K562 (cell line): ENCODE data around the gene FAM219A. TPM values are rescaled to one million over a fixed set of nuclear protein-coding genes. Genes with fewer than 3 reads are reported as not detected.

ENCODE experiments used
- ATAC-seq: fragments of 200-7000 bp; cut with Tn5 transposase; 3 replicates; pipeline ENCODE4 v1.9.1; 2020; ENCODE audit warnings: moderate library complexity
- BruUV-seq: library from RNA; stranded (reverse); fragments of 400-500 nt; replicated peaks from 2 replicates; lab custom pipeline; 2021; lab: Mats Ljungman, UMichigan
- CTCF ChIA-PET: fragments of 300-600 bp; formaldehyde crosslinking; extraction: SDS; loops from one replicate; lab custom pipeline; 2021; ENCODE audit warnings: low intra/inter-chr PET ratio; lab: Yijun Ruan, JAX
- POLR2A ChIA-PET: fragments of 300-600, 350-650 bp; sonication (Branson Sonifier 250); formaldehyde crosslinking; extraction: SDS; loops from one replicate; lab custom pipeline; 2021; ENCODE audit warnings: antibody characterized with exemption, inconsistent platforms; lab: Yijun Ruan, JAX
- DNase-seq, 4 experiments: peaks; one replicate each; pipeline versions ENCODE4 v3.0.0 to v3.0.0-alpha.2; 2011 to 2018; ENCODE audit warnings: low spot score in 3 of 4, mixed read lengths in 3 of 4; ENCODE audit errors: extremely low read depth in 1 of 4
- FAIRE-seq: peaks from 2 replicates; lab custom pipeline; 2011; peaks lifted over from hg19 to GRCh38; lab: Jason Lieb, UNC
- H2AFZ ChIP-seq: 2 replicates; pipeline ENCODE4 v1.6.0; 2011; ENCODE audit warnings: low read depth, low read length, control low read depth, inconsistent platforms
- H3K27ac ChIP-seq: fragments of 200-600 bp; 3 replicates; pipeline ENCODE4 v1.8.0; 2011; ENCODE audit warnings: low read depth, mild to moderate bottlenecking, control low read depth, inconsistent platforms, low read length, moderate library complexity, mixed read lengths; ENCODE audit errors: extremely low read depth
- H3K27me3 ChIP-seq, 2 experiments: fragments of 300-600 bp in 1 of 2; 2 replicates in 1 of 2; 3 replicates in 1 of 2; pipeline versions ENCODE4 v1.6.0 to v1.8.0; 2011; ENCODE audit warnings: inconsistent platforms in 2 of 2, low read length in 2 of 2, mild to moderate bottlenecking in 1 of 2, mixed read lengths in 1 of 2, moderate library complexity in 1 of 2; ENCODE audit not compliant: control insufficient read depth in 2 of 2, insufficient read depth in 2 of 2
- H3K36me3 ChIP-seq: fragments of 300-600 bp; 3 replicates; pipeline ENCODE4 v1.8.0; 2011; ENCODE audit warnings: mild to moderate bottlenecking, low read length, inconsistent platforms; ENCODE audit not compliant: control insufficient read depth, insufficient read depth
- H3K4me1 ChIP-seq, 2 experiments: fragments of 200-600 bp in 1 of 2; replicated peaks in 1 of 2; 2 replicates in 1 of 2; 3 replicates in 1 of 2; pipeline versions ENCODE4 v1.5.1 to v1.8.0; 2011; ENCODE audit warnings: inconsistent platforms in 2 of 2, low read length in 2 of 2, mild to moderate bottlenecking in 1 of 2, mixed read lengths in 1 of 2, moderate library complexity in 1 of 2; ENCODE audit not compliant: control insufficient read depth in 2 of 2, insufficient read depth in 2 of 2
- H3K4me2 ChIP-seq: 2 replicates; pipeline ENCODE4 v1.6.1; 2011; ENCODE audit warnings: low read length, control low read depth, inconsistent platforms, mixed read lengths; ENCODE audit not compliant: insufficient read depth
- H3K4me3 ChIP-seq: fragments of 200-600 bp; sonication (generic), shearing (Covaris generic); 2 replicates; pipeline ENCODE4 v1.5.1; 2016; ENCODE audit warnings: control low read depth, inconsistent platforms
- H3K79me2 ChIP-seq: fragments of 200-600 bp; 3 replicates; pipeline ENCODE4 v1.8.0; 2011; ENCODE audit warnings: low read length, inconsistent platforms; ENCODE audit not compliant: control insufficient read depth, insufficient read depth
- H3K9ac ChIP-seq, 2 experiments: 2 replicates each; pipeline versions ENCODE4 v1.6.0 to v1.6.1; 2011; ENCODE audit warnings: low read depth in 2 of 2, low read length in 2 of 2, control low read depth in 1 of 2, inconsistent platforms in 1 of 2, mild to moderate bottlenecking in 1 of 2, mixed read lengths in 1 of 2; ENCODE audit not compliant: insufficient read depth in 1 of 2
- H3K9me1 ChIP-seq: one replicate; pipeline ENCODE4 v1.6.0; 2011; ENCODE audit warnings: inconsistent platforms, mild to moderate bottlenecking, low read length, moderate library complexity; ENCODE audit not compliant: control insufficient read depth, insufficient read depth
- H3K9me3 ChIP-seq: replicated peaks from 2 replicates; pipeline ENCODE4 v1.5.1; 2011; ENCODE audit warnings: low read depth, low read length, inconsistent platforms; ENCODE audit not compliant: control insufficient read depth, insufficient read depth
- H4K20me1 ChIP-seq: replicated peaks from 2 replicates; pipeline ENCODE4 v1.6.1; 2011; ENCODE audit warnings: low read length, inconsistent platforms, mixed read lengths; ENCODE audit not compliant: control insufficient read depth, insufficient read depth
- CC2D1A ChIP-seq: fragments of 450-650 bp; IDR thresholded peaks from 2 replicates; pipeline ENCODE4 v1.6.1; 2017; ENCODE audit warnings: mild to moderate bottlenecking
- DDX20 ChIP-seq: fragments of 450-650 bp; IDR thresholded peaks from 2 replicates; pipeline ENCODE4 v1.6.1; 2016; ENCODE audit warnings: missing genetic modification characterization, low read depth, mild to moderate bottlenecking, missing compliant biosample characterization, moderate library complexity
- FOS ChIP-seq: IDR thresholded peaks from 3 replicates; pipeline ENCODE4 v1.6.1; 2011; ENCODE audit not compliant: insufficient read length; ENCODE audit errors: extremely low read depth
- MLLT1 ChIP-seq, 2 experiments: fragments of 450-650 bp; IDR thresholded peaks; 2 replicates each; pipeline ENCODE4 v1.6.1; 2016
- MYC ChIP-seq, 2 experiments: fragments of 250-450 bp in 1 of 2; sonication (Bioruptor Pico) in 1 of 2; IDR thresholded peaks; 2 replicates each; pipeline versions ENCODE4 v1.5.1 to v1.6.1; 2012 to 2021; ENCODE audit warnings: low read depth in 2 of 2, borderline replicate concordance in 1 of 2, improper control_type of control experiment in 1 of 2, low read length in 1 of 2, mild to moderate bottlenecking in 1 of 2, moderate library complexity in 1 of 2
- NFE2 ChIP-seq: IDR thresholded peaks from 2 replicates; pipeline ENCODE4 v1.6.1; 2014; ENCODE audit warnings: antibody characterized with exemption, low read depth
- PURB ChIP-seq: sonication (generic); formaldehyde crosslinking; IDR thresholded peaks from 2 replicates; pipeline ENCODE4 v1.9.0; 2021; ENCODE audit warnings: low read depth, mild to moderate bottlenecking, missing genetic modification reagents
- SMAD4 ChIP-seq: fragments of 250-450 bp; sonication (Bioruptor Pico); conservative IDR thresholded peaks from 2 replicates; pipeline ENCODE4 v1.8.0; 2021; ENCODE audit warnings: inconsistent platforms, mild to moderate bottlenecking, moderate library complexity
- TGIF2 ChIP-seq: sonication (generic); formaldehyde crosslinking; IDR thresholded peaks from 2 replicates; pipeline ENCODE4 v1.8.1; 2022; ENCODE audit warnings: mild to moderate bottlenecking, missing genetic modification reagents, moderate library complexity
- ZNF41 ChIP-seq: fragments of 250-450 bp; sonication (Bioruptor Pico); conservative IDR thresholded peaks from 2 replicates; pipeline ENCODE4 v1.4.0; 2020; ENCODE audit warnings: mild to moderate bottlenecking
- ZNF431 ChIP-seq: sonication (generic); formaldehyde crosslinking; IDR thresholded peaks from 2 replicates; pipeline ENCODE4 v1.8.0; 2022; ENCODE audit warnings: mild to moderate bottlenecking, missing genetic modification reagents
- ZNF518B ChIP-seq: fragments of 250-450 bp; sonication (Bioruptor Pico); IDR thresholded peaks from 2 replicates; pipeline ENCODE4 v1.5.0; 2021; ENCODE audit warnings: mild to moderate bottlenecking, moderate library complexity
- ZNF609 ChIP-seq: sonication (generic); formaldehyde crosslinking; IDR thresholded peaks from 2 replicates; pipeline ENCODE4 v1.8.1; 2023; ENCODE audit warnings: missing genetic modification reagents, mild to moderate bottlenecking, borderline replicate concordance
- WGBS: fragments of 100-300 bp; shearing (Covaris generic); methylation state at CpG from one replicate; pipeline ENCODE4 v1.1.6; 2016; ENCODE audit warnings: low coverage, mixed read lengths; ENCODE audit not compliant: insufficient coverage; ENCODE audit errors: missing lambda C conversion rate; 5-methylcytosine and 5-hydroxymethylcytosine counted together
- in situ Hi-C: fragments of 300-500 bp; cut with MboI; formaldehyde crosslinking; loops from 4 replicates; pipeline ENCODE4 v1.15.0; 2018; ENCODE audit warnings: inconsistent platforms, mixed read lengths
- intact Hi-C: fragments of 100-400 bp; cut with micrococcal nuclease; formaldehyde crosslinking; loops from 2 replicates; pipeline ENCODE4 v1.14.2; 2022
- polyA plus RNA-seq, 8 experiments: library from polyadenylated mRNA; depleted of rRNA in 4 of 8; stranded (reverse) in 5 of 8; unstranded in 3 of 8; fragments of >200 nt; fragmentation: Nextera tagmentation in 2 of 8; fragmentation: Illumina TruSeq in 1 of 8; extraction: Ambion mirVana in 2 of 8; extraction: Trizol in 1 of 8; gene quantifications; 2 replicates each; pipeline versions ENCODE4 v1.2.1 to v1.2.3, GENCODE V29; 2011 to 2014; ENCODE audit warnings: inconsistent platforms in 1 of 8, missing spikeins in 1 of 8
- total RNA-seq, 7 experiments: library from RNA; depleted of rRNA in 6 of 7; stranded (reverse); fragments of >200 nt in 6 of 7; fragmentation: Illumina TruSeq in 2 of 7; extraction: Trizol in 2 of 7; gene quantifications; 2 replicates each; pipeline versions ENCODE4 v1.2.1 to v1.2.3, GENCODE V29; 2011 to 2021; ENCODE audit warnings: low replicate concordance in 1 of 7

The FAM219A gene
- total and polyA plus RNA-seq, 9 of the 15 experiments (the other 6 are each of a cell fraction or from before 2014, with no cell fraction given), result 0.63 to 8.6 (median 2.9) TPM

- Histone ChIP-seq H3K4me2 (no peak overlapping the region), H4K20me1 (no peaks in the 10 kb centered on the region; the same call in 1 of the 2 replicates), H3K4me1 (peaks cover 0 to 4% of the 10 kb centered on the region in 2 experiments; a peak in 4 of 5 replicates), H3K9me3 (no peaks in the 10 kb centered on the region), H3K4me3 (no peak overlapping the region), H3K27ac (no peak overlapping the region), H3K36me3 (no peaks in the 10 kb centered on the region; the same call in 2 of the 3 replicates), H3K9ac (no peak overlapping the region), H3K9me1 (no peaks in the 10 kb centered on the region), H3K27me3 (no peaks in the 10 kb centered on the region), H2AFZ (no peak overlapping the region), H3K79me2 (no peaks in the 10 kb centered on the region)
- ChIA-PET POLR2A (interaction anchor here (1.2 kb wide), 1 partner anchor 238 kb away, joined by 3 read pairs; no protein-coding TSS in a partner anchor), CTCF (no interaction called here)
- in situ Hi-C loops, result loop anchor here (10.0 kb wide), 1 partner anchor 205 kb away; no protein-coding TSS in a partner anchor
- intact Hi-C loops, result loop anchor here (5.0 kb wide), 1 partner anchor 193 kb away; no protein-coding TSS in a partner anchor
- WGBS, result 60% methylated on average over 3 of the region's 4 CpGs
- DNase-seq (no peak), ATAC-seq (no peak), FAIRE-seq (no peak)
- no TSS peak for BruUV-seq
- TF ChIP-seq ZNF609 (CRISPR knock-in tag) (no peak), NFE2 (no peak), FOS (no peak), PURB (no peak), DDX20 (tag) (no peak), SMAD4 (CRISPR knock-in tag) (no peak), CC2D1A (no peak), MYC (IDR thresholded peaks at IDR 0.05; ENCODE audit: low read depth, low read length) (no peak), MYC (CRISPR knock-in tag; IDR thresholded peaks at IDR 0.05; ENCODE audit: borderline replicate concordance, low read depth) (no peak), MLLT1 (IDR thresholded peaks at IDR 0.05) (no peak), TGIF2 (CRISPR knock-in tag) (no peak), ZNF431 (CRISPR knock-in tag) (no peak), ZNF518B (CRISPR knock-in tag) (no peak), ZNF41 (CRISPR knock-in tag) (no peak)
Measured at GRCh38 chr9:34399729-34400128, 58.6 kb downstream of the FAM219A start.
